ENCODE measurements around the gene DDX10.

DDX10 gene

GRCh38 chr11:108897916-108898315, 233.0 kb downstream of the DDX10 start:
- Mint-ChIP-seq H3K27me3 (no peaks in the 10 kb centered on the region), H3K4me1 (peaks cover 8% of the 10 kb centered on the region), H3K9me3 (peaks cover 2% of the 10 kb centered on the region), H3K27ac (no peak overlapping the region), H3K36me3 (peaks cover 10% of the 10 kb centered on the region), H3K4me3 (no peak overlapping the region)
- DNase-seq (ENCODE audit: low spot score in 2 of 2): no peak
- ATAC-seq (ENCODE audit: low read depth): no peak

- no peaks in the 10 kb centered on the region for H3K27me3 Mint-ChIP-seq
- H3K9me3 Mint-ChIP-seq: peaks cover 2% of the 10 kb centered on the region
- ATAC-seq (ENCODE audit: low read depth) (no peak), DNase-seq (ENCODE audit: low spot score in 2 of 2) (no peak)
- peaks cover 3% of the 10 kb centered on the region for H3K4me1 Mint-ChIP-seq
- H3K36me3 Mint-ChIP-seq: peaks cover 12% of the 10 kb centered on the region
- H3K27ac Mint-ChIP-seq: no peak overlapping the region
- no peak overlapping the region for H3K4me3 Mint-ChIP-seq
Observed at GRCh38 chr11:108901359-108901758, 236.5 kb downstream of the DDX10 start.

GRCh38 chr11:108902027-108902469, 237.2 kb downstream of the DDX10 start:
- ATAC-seq (ENCODE audit: low read depth) (no peak), DNase-seq (ENCODE audit: low spot score in 2 of 2) (no peak)
- H3K4me1 Mint-ChIP-seq: peaks cover 2% of the 10 kb centered on the region
- peaks cover 9% of the 10 kb centered on the region for H3K36me3 Mint-ChIP-seq
- H3K27me3 Mint-ChIP-seq: no peaks in the 10 kb centered on the region
- H3K4me3 Mint-ChIP-seq: no peak overlapping the region
- no peak overlapping the region for H3K27ac Mint-ChIP-seq
- H3K9me3 Mint-ChIP-seq: peaks cover 2% of the 10 kb centered on the region

GRCh38 chr11:108904480-108904879, 239.6 kb downstream of the DDX10 start:
- DNase-seq (ENCODE audit: low spot score in 2 of 2): no peak
- Mint-ChIP-seq H3K27me3 (no peaks in the 10 kb centered on the region), H3K4me3 (no peak overlapping the region), H3K4me1 (peaks cover 2% of the 10 kb centered on the region), H3K27ac (no peak overlapping the region), H3K36me3 (peaks cover 6% of the 10 kb centered on the region), H3K9me3 (peaks cover 2% of the 10 kb centered on the region)
- ATAC-seq (ENCODE audit: low read depth): no peak

GRCh38 chr11:108906329-108906728, 241.5 kb downstream of the DDX10 start:
- Mint-ChIP-seq H3K27ac (no peak overlapping the region), H3K27me3 (no peaks in the 10 kb centered on the region), H3K4me1 (peaks cover 2% of the 10 kb centered on the region), H3K9me3 (no peaks in the 10 kb centered on the region), H3K4me3 (no peak overlapping the region), H3K36me3 (peaks cover 8% of the 10 kb centered on the region)
- DNase-seq (ENCODE audit: low spot score in 2 of 2): no peak
- no peak for ATAC-seq (ENCODE audit: low read depth)

GRCh38 chr11:108906826-108907225, 242.0 kb downstream of the DDX10 start:
- ATAC-seq (ENCODE audit: low read depth): no peak
- Mint-ChIP-seq H3K4me3 (no peak overlapping the region), H3K36me3 (peaks cover 8% of the 10 kb centered on the region), H3K4me1 (peaks cover 2% of the 10 kb centered on the region), H3K27me3 (no peaks in the 10 kb centered on the region), H3K9me3 (no peaks in the 10 kb centered on the region), H3K27ac (no peak overlapping the region)
- no peak for DNase-seq (ENCODE audit: low spot score in 2 of 2)

GRCh38 chr11:108909041-108909440, 244.2 kb downstream of the DDX10 start:
- no peak overlapping the region for H3K4me3 Mint-ChIP-seq
- H3K9me3 Mint-ChIP-seq: no peaks in the 10 kb centered on the region
- H3K27ac Mint-ChIP-seq: no peak overlapping the region
- peaks cover 8% of the 10 kb centered on the region for H3K36me3 Mint-ChIP-seq
- H3K4me1 Mint-ChIP-seq: no peaks in the 10 kb centered on the region
- DNase-seq (ENCODE audit: low spot score in 2 of 2): no peak
- no peaks in the 10 kb centered on the region for H3K27me3 Mint-ChIP-seq
- no peak for ATAC-seq (ENCODE audit: low read depth)

GRCh38 chr11:108909921-108910320, 245.1 kb downstream of the DDX10 start:
- DNase-seq (ENCODE audit: low spot score in 2 of 2) (no peak), ATAC-seq (ENCODE audit: low read depth) (no peak)
- no peak overlapping the region for H3K4me3 Mint-ChIP-seq
- no peaks in the 10 kb centered on the region for H3K4me1 Mint-ChIP-seq
- no peaks in the 10 kb centered on the region for H3K27me3 Mint-ChIP-seq
- H3K36me3 Mint-ChIP-seq: peaks cover 11% of the 10 kb centered on the region
- no peaks in the 10 kb centered on the region for H3K9me3 Mint-ChIP-seq
- H3K27ac Mint-ChIP-seq: no peak overlapping the region

- no peaks in the 10 kb centered on the region for H3K9me3 Mint-ChIP-seq
- H3K4me1 Mint-ChIP-seq: no peaks in the 10 kb centered on the region
- peaks cover 15% of the 10 kb centered on the region for H3K36me3 Mint-ChIP-seq
- ATAC-seq (ENCODE audit: low read depth) (no peak), DNase-seq (ENCODE audit: low spot score in 2 of 2) (no peak)
- H3K4me3 Mint-ChIP-seq: no peak overlapping the region
- H3K27ac Mint-ChIP-seq: no peak overlapping the region
- no peaks in the 10 kb centered on the region for H3K27me3 Mint-ChIP-seq
Observed at GRCh38 chr11:108912581-108912980, 247.7 kb downstream of the DDX10 start.

- H3K36me3 Mint-ChIP-seq: peaks cover 20% of the 10 kb centered on the region
- DNase-seq (ENCODE audit: low spot score in 2 of 2) (no peak), ATAC-seq (ENCODE audit: low read depth) (no peak)
- no peaks in the 10 kb centered on the region for H3K9me3 Mint-ChIP-seq
- no peaks in the 10 kb centered on the region for H3K4me1 Mint-ChIP-seq
- H3K27me3 Mint-ChIP-seq: no peaks in the 10 kb centered on the region
- no peak overlapping the region for H3K4me3 Mint-ChIP-seq
- H3K27ac Mint-ChIP-seq: no peak overlapping the region
Observed at GRCh38 chr11:108913204-108913603, 248.3 kb downstream of the DDX10 start.

- Mint-ChIP-seq H3K9me3 (no peaks in the 10 kb centered on the region), H3K4me1 (no peaks in the 10 kb centered on the region), H3K27ac (no peak overlapping the region), H3K4me3 (no peak overlapping the region), H3K36me3 (peaks cover 23% of the 10 kb centered on the region), H3K27me3 (no peaks in the 10 kb centered on the region)
- no peak for ATAC-seq (ENCODE audit: low read depth)
- DNase-seq (ENCODE audit: low spot score in 2 of 2): no peak
Observed at GRCh38 chr11:108914211-108914610, 249.3 kb downstream of the DDX10 start.

- Mint-ChIP-seq H3K27me3 (no peaks in the 10 kb centered on the region), H3K4me3 (no peak overlapping the region), H3K4me1 (no peaks in the 10 kb centered on the region), H3K27ac (no peak overlapping the region), H3K36me3 (peaks cover 21% of the 10 kb centered on the region), H3K9me3 (no peaks in the 10 kb centered on the region)
- ATAC-seq (ENCODE audit: low read depth): no peak
- DNase-seq (ENCODE audit: low spot score in 2 of 2): no peak
Observed at GRCh38 chr11:108914981-108915380, 250.1 kb downstream of the DDX10 start.

- DNase-seq (ENCODE audit: low spot score in 2 of 2) (no peak), ATAC-seq (ENCODE audit: low read depth) (no peak)
- H3K9me3 Mint-ChIP-seq: no peaks in the 10 kb centered on the region
- no peak overlapping the region for H3K4me3 Mint-ChIP-seq
- peaks cover 22% of the 10 kb centered on the region for H3K36me3 Mint-ChIP-seq
- no peaks in the 10 kb centered on the region for H3K4me1 Mint-ChIP-seq
- H3K27ac Mint-ChIP-seq: no peak overlapping the region
- no peaks in the 10 kb centered on the region for H3K27me3 Mint-ChIP-seq
Observed at GRCh38 chr11:108915666-108916065, 250.8 kb downstream of the DDX10 start.

- no peak for ATAC-seq (ENCODE audit: low read depth)
- Mint-ChIP-seq H3K27ac (no peak overlapping the region), H3K4me1 (no peaks in the 10 kb centered on the region), H3K36me3 (peaks cover 21% of the 10 kb centered on the region), H3K9me3 (no peaks in the 10 kb centered on the region), H3K27me3 (no peaks in the 10 kb centered on the region), H3K4me3 (no peak overlapping the region)
- no peak for DNase-seq (ENCODE audit: low spot score in 2 of 2)
Observed at GRCh38 chr11:108916290-108916689, 251.4 kb downstream of the DDX10 start.

GRCh38 chr11:108916935-108917334, 252.1 kb downstream of the DDX10 start:
- no peaks in the 10 kb centered on the region for H3K4me1 Mint-ChIP-seq
- H3K27ac Mint-ChIP-seq: no peak overlapping the region
- no peaks in the 10 kb centered on the region for H3K9me3 Mint-ChIP-seq
- ATAC-seq (ENCODE audit: low read depth): no peak
- DNase-seq (ENCODE audit: low spot score in 2 of 2): no peak
- peaks cover 21% of the 10 kb centered on the region for H3K36me3 Mint-ChIP-seq
- H3K4me3 Mint-ChIP-seq: no peak overlapping the region
- no peaks in the 10 kb centered on the region for H3K27me3 Mint-ChIP-seq
